OCI-LY7 (cell line): ENCODE results near the gene APC. TPM values are rescaled to one million over a fixed set of nuclear protein-coding genes. Genes with fewer than 3 reads are reported as not detected.

Source experiments
- BruUV-seq: library from RNA; stranded (reverse); fragments of 400-500 nt; replicated peaks from 2 replicates; lab custom pipeline; 2021; lab: Mats Ljungman, UMichigan
- CTCF ChIA-PET: fragments of 300-600 bp; sonication (Branson Sonifier 250); formaldehyde crosslinking; loops from one replicate; lab custom pipeline; 2022; ENCODE audit warnings: antibody characterized with exemption; ENCODE audit not compliant: unreplicated experiment; lab: Charles Lee
- POLR2A ChIA-PET: fragments of 300-600 bp; sonication (Branson Sonifier 250); formaldehyde crosslinking; loops from one replicate; lab custom pipeline; 2022; ENCODE audit warnings: antibody characterized with exemption; lab: Charles Lee
- DNase-seq: peaks from one replicate; pipeline ENCODE4 v3.0.0-alpha.2; 2015; ENCODE audit warnings: low spot score
- H2AFZ ChIP-seq: fragments of 200-600 bp; sonication (generic), shearing (Covaris generic); 2 replicates; pipeline ENCODE4 v1.6.1; 2014; ENCODE audit warnings: mild to moderate bottlenecking, antibody characterized with exemption, low read length, moderate library complexity
- H3K27ac ChIP-seq: fragments of 200-600 bp; sonication (generic); 2 replicates; pipeline ENCODE4 v1.5.1; 2014; ENCODE audit warnings: mixed run types, low read depth, mild to moderate bottlenecking, moderate library complexity, low read length, inconsistent platforms; ENCODE audit not compliant: poor library complexity, severe bottlenecking
- H3K36me3 ChIP-seq: fragments of 200-600 bp; sonication (generic); 2 replicates; pipeline ENCODE4 v1.6.1; 2014; ENCODE audit warnings: mild to moderate bottlenecking, antibody characterized with exemption, low read length, moderate library complexity, mixed read lengths; ENCODE audit not compliant: insufficient read depth
- H3K4me1 ChIP-seq: fragments of 200-600 bp; sonication (generic); 2 replicates; pipeline ENCODE4 v1.5.1; 2014; ENCODE audit warnings: mild to moderate bottlenecking, low read length; ENCODE audit not compliant: insufficient read depth, poor library complexity, severe bottlenecking
- H3K4me2 ChIP-seq: fragments of 200-600 bp; sonication (generic); 2 replicates; pipeline ENCODE4 v1.6.1; 2014; ENCODE audit warnings: mild to moderate bottlenecking, low read length
- H3K4me3 ChIP-seq: fragments of 200-600 bp; sonication (generic); 2 replicates; pipeline ENCODE4 v1.5.1; 2014; ENCODE audit warnings: mild to moderate bottlenecking, low read depth, low read length; ENCODE audit not compliant: poor library complexity, severe bottlenecking
- H3K79me2 ChIP-seq: fragments of 200-600 bp; sonication (generic); 2 replicates; pipeline ENCODE4 v1.6.1; 2016; ENCODE audit warnings: low read depth, mild to moderate bottlenecking, low read length, moderate library complexity, mixed read lengths; ENCODE audit not compliant: insufficient read depth
- H3K9me2 ChIP-seq: fragments of 200-600 bp; sonication (generic); 2 replicates; pipeline ENCODE4 v1.6.1; 2016; ENCODE audit warnings: mild to moderate bottlenecking, low read length, mixed read lengths; ENCODE audit not compliant: insufficient read depth
- H3K9me3 ChIP-seq: fragments of 200-600 bp; sonication (generic); 2 replicates; pipeline ENCODE4 v1.6.1; 2014; ENCODE audit warnings: mild to moderate bottlenecking, mixed run types, low read length, mixed read lengths
- H4K20me1 ChIP-seq: fragments of 200-600 bp; sonication (generic); 2 replicates; pipeline ENCODE4 v1.6.1; 2014; ENCODE audit warnings: mild to moderate bottlenecking, antibody characterized with exemption, low read length, moderate library complexity, mixed read lengths; ENCODE audit not compliant: insufficient read depth
- CTCF ChIP-seq: fragments of 200-600 bp; sonication (generic); conservative IDR thresholded peaks from 2 replicates; pipeline ENCODE4 v1.5.1; 2014; ENCODE audit warnings: mild to moderate bottlenecking, antibody characterized with exemption, low read length, moderate library complexity, mixed read lengths
- EZH2phosphoT487 ChIP-seq: fragments of 200-600 bp; sonication (generic); IDR thresholded peaks from 2 replicates; pipeline ENCODE4 v1.6.1; 2018; ENCODE audit warnings: low read depth, borderline replicate concordance, mild to moderate bottlenecking, mixed run types, antibody characterized with exemption, low read length, moderate library complexity, mixed read lengths
- intact Hi-C: fragments of 100-400 bp; cut with micrococcal nuclease; formaldehyde crosslinking; loops from one replicate; pipeline ENCODE4 v1.10.0; 2022; ENCODE audit not compliant: unreplicated experiment
- total RNA-seq, 2 experiments: library from RNA; depleted of rRNA in 1 of 2; stranded (reverse); fragments of >200 nt in 1 of 2; shearing (Covaris generic) in 1 of 2; gene quantifications; 2 replicates each; pipeline ENCODE4 v1.2.3, GENCODE V29; 2014 to 2022

APC gene
- total RNA-seq, 2 experiments from 2014 or later, result 33.1 to 34.8 TPM

- 0 out of 2 replicates have a peak, but pooled peaks cover 5% of the 10 kb centered on the region for H3K9me3 ChIP-seq
- no peak overlapping the region for H3K4me2 ChIP-seq
- POLR2A ChIA-PET, result interaction anchor here (0.6 to 1.8 kb wide), 7 partner anchors 10 to 225 kb away, joined by 3 to 6 read pairs (median 4); no protein-coding TSS in a partner anchor
- H2AFZ ChIP-seq, result no peak overlapping the region
- no peaks in the 10 kb centered on the region for H3K36me3 ChIP-seq
- DNase-seq, result no peak
- no peaks in the 10 kb centered on the region for H3K79me2 ChIP-seq
- CTCF ChIA-PET, result no interaction called here
- H3K27ac ChIP-seq, result no peak overlapping the region
- no peak for TF ChIP-seq EZH2phosphoT487
- no peak for TF ChIP-seq CTCF
- BruUV-seq, result no TSS peak
- intact Hi-C loops, result loop anchor here (5.0 kb wide), 3 partner anchors 143 to 267 kb away; no protein-coding TSS in a partner anchor
- H3K9me2 ChIP-seq, result no peaks in the 10 kb centered on the region
- H3K4me1 ChIP-seq, result no peaks in the 10 kb centered on the region
- H4K20me1 ChIP-seq, result no peaks in the 10 kb centered on the region
- H3K4me3 ChIP-seq, result no peak overlapping the region
Measured at GRCh38 chr5:112694853-112695709, 42.6 kb upstream of the APC start.

- CTCF ChIA-PET, result no interaction called here
- H3K4me1 ChIP-seq, result no peaks in the 10 kb centered on the region
Measured at GRCh38 chr5:112696786-112697185, 40.9 kb upstream of the APC start.

GRCh38 chr5:112697322-112697721 is 40.4 kb upstream of the APC start:
- intact Hi-C loops, result loop anchor here (5.0 kb wide), 1 partner anchor 265 kb away; no protein-coding TSS in a partner anchor
- no peaks in the 10 kb centered on the region for H3K9me2 ChIP-seq
- H3K9me3 ChIP-seq, result no peaks in the 10 kb centered on the region
- H3K4me2 ChIP-seq, result 0 out of 2 replicates have a peak overlapping the region, but pooled peaks have one; percentile 20
- no peaks in the 10 kb centered on the region for H3K36me3 ChIP-seq
- ChIA-PET POLR2A (interaction anchor here (0.7 to 1.6 kb wide), 9 partner anchors 8 to 279 kb away, joined by 3 to 6 read pairs (median 4); partner anchors contain the start of gene DCP2), CTCF (no interaction called here)
- DNase-seq, result no peak
- no peaks in the 10 kb centered on the region for H4K20me1 ChIP-seq
- no peak overlapping the region; the same call in 1 of the 2 replicates for H2AFZ ChIP-seq
- no peak overlapping the region for H3K4me3 ChIP-seq
- no peaks in the 10 kb centered on the region for H3K4me1 ChIP-seq
- H3K27ac ChIP-seq, result no peak overlapping the region
- no peaks in the 10 kb centered on the region for H3K79me2 ChIP-seq
- no TSS peak for BruUV-seq
- no peak for TF ChIP-seq CTCF
- no peak for TF ChIP-seq EZH2phosphoT487

More at GRCh38 chr5:112696786-112697185, 40.9 kb upstream of the APC start:
- Histone ChIP-seq H3K9me2 (no peaks in the 10 kb centered on the region), H2AFZ (no peak overlapping the region), H4K20me1 (no peaks in the 10 kb centered on the region), H3K36me3 (no peaks in the 10 kb centered on the region), H3K27ac (no peak overlapping the region), H3K4me3 (no peak overlapping the region), H3K4me2 (no peak overlapping the region), H3K79me2 (no peaks in the 10 kb centered on the region), H3K9me3 (no peaks in the 10 kb centered on the region)
- intact Hi-C loops, result loop anchor here (5.0 kb wide), 1 partner anchor 266 kb away; no protein-coding TSS in a partner anchor
- BruUV-seq, result no TSS peak
- TF ChIP-seq EZH2phosphoT487, result no peak
- POLR2A ChIA-PET, result interaction anchor here (1.0 to 1.6 kb wide), 6 partner anchors 10 to 280 kb away, joined by 3 to 6 read pairs (median 4); partner anchors contain the start of gene DCP2
- DNase-seq, result no peak
